Measurements from ENCODE around the gene WSB1.

The WSB1 gene

DNA sequence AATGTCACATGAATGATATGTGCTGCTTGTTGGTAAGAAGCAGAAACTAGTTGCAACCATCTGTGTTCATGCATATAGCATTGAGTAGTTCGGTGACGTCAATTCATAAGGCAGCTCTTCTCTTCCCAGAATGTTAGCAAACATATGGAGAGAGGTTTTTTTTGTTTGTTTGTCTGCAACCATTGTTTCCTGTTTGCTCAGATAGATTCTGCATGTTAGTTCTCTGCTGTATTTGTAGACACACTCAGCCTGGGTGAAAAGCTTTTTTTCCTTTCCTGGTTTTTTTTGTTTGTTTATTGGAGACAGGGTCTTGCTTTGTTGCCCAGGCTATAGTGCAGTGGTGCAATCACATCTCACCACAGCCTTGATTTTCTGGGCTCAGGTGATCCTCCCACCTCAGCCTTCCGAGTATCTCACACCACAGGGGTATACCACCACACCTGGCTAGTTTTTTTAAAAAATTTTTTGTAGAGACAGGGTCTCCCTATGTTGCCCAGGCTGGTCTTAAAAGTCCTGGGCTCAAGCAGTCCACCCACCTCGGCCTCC, 16.7 kb downstream of the WSB1 start:
- in situ Hi-C loops (cut with MboI; ENCODE audit: low sequenced_read_pairs, unreplicated experiment), result no loop called here
- TF ChIP-seq, protein P1, sequence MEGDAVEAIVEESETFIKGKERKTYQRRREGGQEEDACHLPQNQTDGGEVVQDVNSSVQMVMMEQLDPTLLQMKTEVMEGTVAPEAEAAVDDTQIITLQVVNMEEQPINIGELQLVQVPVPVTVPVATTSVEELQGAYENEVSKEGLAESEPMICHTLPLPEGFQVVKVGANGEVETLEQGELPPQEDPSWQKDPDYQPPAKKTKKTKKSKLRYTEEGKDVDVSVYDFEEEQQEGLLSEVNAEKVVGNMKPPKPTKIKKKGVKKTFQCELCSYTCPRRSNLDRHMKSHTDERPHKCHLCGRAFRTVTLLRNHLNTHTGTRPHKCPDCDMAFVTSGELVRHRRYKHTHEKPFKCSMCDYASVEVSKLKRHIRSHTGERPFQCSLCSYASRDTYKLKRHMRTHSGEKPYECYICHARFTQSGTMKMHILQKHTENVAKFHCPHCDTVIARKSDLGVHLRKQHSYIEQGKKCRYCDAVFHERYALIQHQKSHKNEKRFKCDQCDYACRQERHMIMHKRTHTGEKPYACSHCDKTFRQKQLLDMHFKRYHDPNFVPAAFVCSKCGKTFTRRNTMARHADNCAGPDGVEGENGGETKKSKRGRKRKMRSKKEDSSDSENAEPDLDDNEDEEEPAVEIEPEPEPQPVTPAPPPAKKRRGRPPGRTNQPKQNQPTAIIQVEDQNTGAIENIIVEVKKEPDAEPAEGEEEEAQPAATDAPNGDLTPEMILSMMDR (IDR thresholded peaks at IDR 0.05; ENCODE audit: borderline replicate concordance, control extremely low read depth, extremely low read depth, insufficient read depth, missing control alignments), result no peak
- DNase-seq (ENCODE audit: low spot score), result no peak

DNA sequence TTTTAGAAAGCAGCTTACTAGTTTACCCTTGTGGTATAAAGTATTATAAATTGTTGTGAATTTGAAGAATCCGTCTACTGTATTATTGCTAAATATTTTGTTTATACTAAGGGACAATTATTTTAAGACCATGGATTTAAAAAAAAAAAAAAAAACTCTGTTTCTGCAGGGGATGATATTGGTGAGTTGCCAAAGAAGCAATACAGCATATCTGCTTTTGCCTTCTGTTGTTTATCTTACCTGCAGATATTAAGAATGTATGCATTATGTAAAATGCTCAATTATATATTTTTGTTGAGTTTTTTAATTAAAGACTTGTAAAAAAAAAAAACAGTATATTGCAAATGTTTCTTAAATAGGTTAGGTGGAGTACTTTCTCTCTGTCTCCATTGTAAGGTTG, 19.4 kb downstream of the WSB1 start:
- no peak for DNase-seq (ENCODE audit: low spot score)
- TF ChIP-seq, protein P1 (IDR thresholded peaks at IDR 0.05; ENCODE audit: borderline replicate concordance, control extremely low read depth, extremely low read depth, insufficient read depth, missing control alignments), result no peak
- in situ Hi-C loops (cut with MboI; ENCODE audit: low sequenced_read_pairs, unreplicated experiment), result no loop called here

DNA sequence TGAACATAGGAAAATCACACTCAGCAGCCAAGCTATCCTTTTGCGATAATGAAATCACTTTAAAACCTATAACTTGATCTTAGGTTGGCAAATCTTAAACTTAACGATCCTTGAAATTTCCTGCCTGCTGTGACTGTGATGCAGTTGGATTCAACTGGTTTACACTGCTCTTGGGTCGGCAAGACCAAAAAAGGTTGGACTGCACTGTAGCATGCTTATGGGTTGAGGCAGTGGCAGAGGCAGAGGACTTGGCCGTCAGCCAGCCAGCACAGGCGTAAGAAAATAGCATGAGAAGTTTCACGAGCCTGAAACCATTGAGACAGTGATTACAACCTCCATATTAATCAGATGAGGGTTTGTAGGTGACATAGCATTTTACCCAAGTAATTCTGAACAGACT, 21.4 kb downstream of the WSB1 start:
- in situ Hi-C loops (cut with MboI; ENCODE audit: low sequenced_read_pairs, unreplicated experiment), result no loop called here
- DNase-seq (ENCODE audit: low spot score), result no peak
- TF ChIP-seq, protein P1 (IDR thresholded peaks at IDR 0.05; ENCODE audit: borderline replicate concordance, control extremely low read depth, extremely low read depth, insufficient read depth, missing control alignments), result no peak

DNA sequence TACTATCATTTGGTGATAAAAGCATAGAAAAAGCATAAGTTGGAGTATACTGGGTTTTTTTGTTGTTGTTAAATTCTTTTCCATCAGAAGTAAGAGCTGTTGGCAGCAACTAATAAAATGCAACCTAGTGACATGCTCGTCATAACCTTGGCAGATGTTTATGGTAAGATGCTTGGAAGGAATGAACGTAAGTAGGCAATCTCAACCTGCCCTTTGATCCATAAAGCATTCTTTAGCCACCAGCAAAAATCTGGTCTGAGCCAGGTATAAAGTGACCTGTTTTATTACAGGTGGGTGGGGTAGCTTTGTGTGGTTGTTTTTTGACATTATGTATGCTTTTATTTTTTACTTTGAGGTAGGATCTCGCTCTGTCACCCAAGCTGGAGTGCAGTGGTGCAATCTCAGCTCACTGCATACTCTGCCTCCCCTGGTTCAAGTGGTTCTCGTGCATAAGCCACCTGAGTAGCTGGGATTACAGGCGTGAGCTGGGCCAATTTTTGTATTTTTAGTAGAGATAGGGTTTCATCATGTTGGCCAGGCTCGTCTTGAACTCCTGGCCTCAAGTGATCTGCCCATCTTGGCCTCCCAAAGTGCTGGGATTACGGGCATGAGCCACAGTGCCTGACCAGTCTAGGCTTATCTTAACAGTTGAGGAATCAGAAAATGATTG, 22.0 kb downstream of the WSB1 start:
- TF ChIP-seq, protein P1 (IDR thresholded peaks at IDR 0.05; ENCODE audit: borderline replicate concordance, control extremely low read depth, extremely low read depth, insufficient read depth, missing control alignments), result no peak
- in situ Hi-C loops (cut with MboI; ENCODE audit: low sequenced_read_pairs, unreplicated experiment), result no loop called here
- DNase-seq (ENCODE audit: low spot score), result no peak

DNA sequence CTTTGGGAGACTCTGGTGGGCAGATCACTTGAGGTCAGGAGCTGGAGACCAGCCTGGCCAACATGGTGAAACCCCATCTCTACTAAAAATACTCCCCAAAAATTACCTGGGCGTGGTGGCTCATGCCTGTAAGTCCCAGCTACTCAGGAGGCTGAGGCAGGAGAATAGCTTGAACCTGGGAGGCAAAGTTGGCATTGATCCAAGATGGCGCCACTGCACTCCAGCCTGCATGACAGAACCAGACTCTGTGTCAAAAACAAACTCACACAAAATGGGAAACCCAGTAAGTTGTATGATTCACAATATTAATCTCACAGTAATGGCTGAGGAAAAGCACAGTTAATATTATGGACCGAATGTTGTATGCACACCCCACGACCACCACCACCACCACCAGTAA, 24.3 kb downstream of the WSB1 start:
- in situ Hi-C loops (cut with MboI; ENCODE audit: low sequenced_read_pairs, unreplicated experiment), result no loop called here
- DNase-seq (ENCODE audit: low spot score), result no peak
- TF ChIP-seq, protein P1 (IDR thresholded peaks at IDR 0.05; ENCODE audit: borderline replicate concordance, control extremely low read depth, extremely low read depth, insufficient read depth, missing control alignments), result no peak

DNA sequence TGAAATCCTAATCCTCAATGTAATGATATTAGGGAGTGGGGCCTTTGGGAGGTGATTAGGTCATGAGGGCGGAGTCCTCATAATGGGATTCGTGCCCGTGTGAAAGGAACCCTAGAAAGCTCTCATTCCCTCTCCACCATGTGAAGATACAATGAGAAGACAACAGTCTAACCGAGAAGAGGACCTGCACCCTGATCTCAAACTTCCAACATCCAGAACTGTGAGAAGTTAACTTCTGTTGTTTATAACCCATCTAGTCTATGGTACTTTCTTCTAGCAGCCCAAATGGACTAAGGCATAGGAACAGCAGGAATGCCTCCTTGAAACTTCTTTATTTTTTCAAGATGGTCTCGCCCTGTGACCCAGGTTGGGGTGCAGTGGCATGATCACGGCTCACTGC, 24.7 kb downstream of the WSB1 start:
- TF ChIP-seq, protein P1 (IDR thresholded peaks at IDR 0.05; ENCODE audit: borderline replicate concordance, control extremely low read depth, extremely low read depth, insufficient read depth, missing control alignments), result no peak
- no peak for DNase-seq (ENCODE audit: low spot score)
- in situ Hi-C loops (cut with MboI; ENCODE audit: low sequenced_read_pairs, unreplicated experiment), result no loop called here
